HFF-Myc (cell line): ENCODE measurements around the gene UVRAG.

Source experiments
- DNase-seq: peaks from one replicate; pipeline ENCODE4 v3.0.0-alpha.2; 2011; ENCODE audit warnings: low read depth; ENCODE audit errors: extremely low read depth
- H3K4me3 ChIP-seq: replicated peaks from 2 replicates; pipeline ENCODE4 v1.5.1; 2011; ENCODE audit warnings: low read depth, mild to moderate bottlenecking, control low read depth, low read length
- CTCF ChIP-seq: IDR thresholded peaks from 2 replicates; pipeline ENCODE4 v1.5.1; 2012; ENCODE audit warnings: mild to moderate bottlenecking, low read depth, low read length, control low read depth; ENCODE audit errors: missing control alignments

UVRAG gene

GRCh38 chr11:75778962-75779361 lies 36.0 kb upstream of the UVRAG start:
- no peak for DNase-seq
- no peak overlapping the region for H3K4me3 ChIP-seq
- no peak for TF ChIP-seq CTCF

GRCh38 chr11:75779960-75780359 lies 35.0 kb upstream of the UVRAG start:
- DNase-seq, result no peak
- TF ChIP-seq CTCF, result no peak
- H3K4me3 ChIP-seq, result no peak overlapping the region

- TF ChIP-seq CTCF, result no peak
- H3K4me3 ChIP-seq, result no peak overlapping the region
- no peak for DNase-seq
Measured at GRCh38 chr11:75780888-75781287, 34.1 kb upstream of the UVRAG start.

GRCh38 chr11:75781296-75781695 lies 33.7 kb upstream of the UVRAG start:
- H3K4me3 ChIP-seq, result no peak overlapping the region
- TF ChIP-seq CTCF, result no peak
- no peak for DNase-seq

GRCh38 chr11:75781831-75782230 lies 33.2 kb upstream of the UVRAG start:
- no peak for TF ChIP-seq CTCF
- DNase-seq, result no peak
- H3K4me3 ChIP-seq, result no peak overlapping the region

GRCh38 chr11:75782540-75783263 lies 32.3 kb upstream of the UVRAG start:
- DNase-seq, result no peak
- TF ChIP-seq CTCF, result no peak

GRCh38 chr11:75783416-75784084 lies 31.5 kb upstream of the UVRAG start:
- no peak overlapping the region for H3K4me3 ChIP-seq
- no peak for DNase-seq
- no peak for TF ChIP-seq CTCF

More at GRCh38 chr11:75782540-75783263, 32.3 kb upstream of the UVRAG start:
- no peak overlapping the region for H3K4me3 ChIP-seq
